ENCODE measurements around the gene RGS8.
"Not testable (repeated sequence)": the region's sequence is repeated elsewhere in the genome, so short reads cannot be mapped to it uniquely, and the experiment has no call there.

The RGS8 gene

DNA sequence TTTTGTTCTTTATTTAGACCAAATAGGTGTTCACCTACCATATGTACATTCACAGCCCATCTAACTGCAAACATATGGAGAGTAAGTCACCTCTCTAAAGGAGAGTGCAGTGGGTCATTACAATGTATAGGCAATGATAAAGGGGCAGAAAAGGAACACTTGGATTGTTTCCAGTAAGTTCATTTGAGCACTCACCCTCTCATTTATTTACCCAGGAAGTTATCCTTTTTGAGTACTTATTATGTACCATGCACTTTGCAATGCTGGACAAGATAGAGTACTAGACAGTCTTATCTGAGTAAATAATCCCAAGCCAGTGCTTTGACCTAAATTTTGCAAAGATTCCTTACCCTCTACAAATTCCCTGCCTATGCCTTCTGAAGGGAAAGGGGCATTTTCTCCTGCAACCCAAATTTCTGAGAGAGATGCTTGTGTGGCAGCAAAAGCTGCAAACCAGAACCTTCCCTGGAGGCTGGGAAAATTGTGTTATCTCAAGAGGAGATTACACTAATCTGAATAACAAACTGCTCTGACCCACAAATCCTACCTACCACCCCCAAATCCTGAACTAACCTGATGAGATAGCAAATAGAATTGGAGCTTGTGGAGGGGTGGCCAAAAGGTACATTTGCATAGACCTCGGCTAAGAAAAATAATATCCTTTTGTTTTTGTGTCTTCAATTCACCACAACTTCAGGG lies 18.6 kb upstream of the RGS8 start:
- no peak for DNase-seq (ENCODE audit: low read depth in 1 of 2, low spot score in 1 of 2)

DNA sequence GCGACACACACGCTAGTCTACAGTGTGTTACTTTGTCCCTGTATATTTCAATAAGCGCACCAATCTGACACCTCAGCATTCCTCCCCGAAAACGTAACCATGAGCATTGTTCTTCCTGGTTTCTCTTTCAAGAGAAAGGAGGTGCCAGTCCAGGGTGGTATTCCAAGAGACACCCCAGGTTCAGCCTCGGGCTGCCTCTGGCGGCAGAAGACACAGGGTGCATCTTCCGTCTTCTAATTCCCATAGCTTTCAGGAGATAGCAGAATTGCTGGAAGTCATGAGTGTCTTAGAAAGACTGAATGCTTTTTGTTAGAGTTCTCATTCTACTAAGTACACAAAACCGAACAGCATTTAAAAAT lies 15.9 kb upstream of the RGS8 start:
- DNase-seq (ENCODE audit: low read depth in 1 of 2, low spot score in 1 of 2): no peak

DNA sequence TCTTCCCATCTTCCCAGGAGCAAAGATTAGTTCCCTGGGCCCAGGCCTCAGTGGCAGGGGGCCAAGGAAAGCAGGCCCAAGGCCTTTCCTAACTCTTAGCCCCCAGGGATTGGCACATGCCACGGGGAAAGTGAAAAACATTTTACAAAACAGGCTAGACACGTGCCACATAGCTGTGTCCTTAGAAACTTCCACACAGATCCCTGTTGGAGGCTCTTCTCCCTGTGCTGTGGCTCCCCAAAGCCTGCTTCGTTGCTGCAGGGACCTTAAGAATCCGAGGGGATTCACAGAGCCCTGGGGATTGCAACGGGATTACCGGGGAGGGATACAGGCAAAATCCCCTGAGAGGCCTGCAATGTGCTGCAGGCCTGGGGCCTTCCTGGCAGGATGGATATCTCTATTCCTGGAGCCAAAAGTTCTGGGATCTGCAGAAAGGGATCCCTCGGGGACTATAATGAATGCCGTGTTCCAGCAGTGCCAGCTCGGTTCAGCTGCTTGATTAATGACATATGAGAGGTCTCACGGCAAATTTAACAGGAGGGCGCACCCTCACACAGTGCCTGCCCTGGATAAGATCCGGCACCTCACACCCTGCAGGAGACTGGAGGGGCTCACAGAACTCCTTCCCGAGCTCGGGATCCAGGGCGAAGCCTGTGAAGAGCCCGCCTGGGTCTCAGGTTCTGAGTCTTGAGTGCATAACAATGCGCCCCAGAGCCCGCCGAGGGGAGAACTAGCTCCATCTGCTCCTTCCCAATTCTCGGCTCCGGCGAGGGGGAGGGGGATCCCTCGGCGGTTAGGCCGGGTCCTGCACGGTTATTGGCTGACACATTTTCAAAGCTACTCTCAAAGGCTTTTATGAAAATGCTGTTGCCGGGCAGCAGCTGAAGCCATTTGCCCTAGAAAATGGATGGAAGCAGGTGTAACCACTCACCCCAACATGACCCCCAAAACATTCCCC lies 15.3 kb upstream of the RGS8 start:
- no peak for DNase-seq (ENCODE audit: low read depth in 1 of 2, low spot score in 1 of 2)

- DNase-seq (ENCODE audit: low read depth in 1 of 2, low spot score in 1 of 2): no peak
Observed at GRCh38 chr1:182698971-182699370, 14.6 kb upstream of the RGS8 start.

- not testable (repeated sequence) for DNase-seq (ENCODE audit: low read depth in 1 of 2, low spot score in 1 of 2)
Observed at GRCh38 chr1:182693139-182693538, 8.8 kb upstream of the RGS8 start.

- DNase-seq (ENCODE audit: low read depth in 1 of 2, low spot score in 1 of 2): no peak
Observed at GRCh38 chr1:182690886-182691443, 6.6 kb upstream of the RGS8 start.

- no peak for DNase-seq (ENCODE audit: low read depth in 1 of 2, low spot score in 1 of 2)
Observed at GRCh38 chr1:182688436-182689205, 4.2 kb upstream of the RGS8 start.

GRCh38 chr1:182687361-182687760 lies 3.0 kb upstream of the RGS8 start:
- DNase-seq (ENCODE audit: low read depth in 1 of 2, low spot score in 1 of 2): no peak

- no peak for DNase-seq (ENCODE audit: low read depth in 1 of 2, low spot score in 1 of 2)
Observed at GRCh38 chr1:182686446-182686845, 2.1 kb upstream of the RGS8 start.

DNA sequence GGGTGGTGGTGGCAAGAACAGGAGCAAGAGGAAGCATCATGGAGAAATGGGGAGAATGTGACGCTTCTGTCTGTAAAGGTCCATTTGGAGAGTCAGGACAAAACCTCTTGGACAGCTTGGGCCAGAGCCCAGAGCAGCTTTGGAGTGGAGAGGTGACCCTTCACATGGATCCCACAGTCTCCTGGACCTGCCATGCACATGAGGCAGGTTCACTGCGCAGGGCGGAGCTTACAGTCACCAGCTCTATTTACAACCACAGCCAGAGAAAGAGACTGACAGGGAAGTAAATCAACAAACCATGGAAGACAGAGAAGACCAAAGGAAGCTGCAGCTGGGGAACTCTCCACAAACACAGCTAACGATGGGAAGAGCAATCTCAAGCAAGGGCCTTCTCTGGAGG lies 828 bp upstream of the RGS8 start:
- no peak for DNase-seq (ENCODE audit: low read depth in 1 of 2, low spot score in 1 of 2)

DNA sequence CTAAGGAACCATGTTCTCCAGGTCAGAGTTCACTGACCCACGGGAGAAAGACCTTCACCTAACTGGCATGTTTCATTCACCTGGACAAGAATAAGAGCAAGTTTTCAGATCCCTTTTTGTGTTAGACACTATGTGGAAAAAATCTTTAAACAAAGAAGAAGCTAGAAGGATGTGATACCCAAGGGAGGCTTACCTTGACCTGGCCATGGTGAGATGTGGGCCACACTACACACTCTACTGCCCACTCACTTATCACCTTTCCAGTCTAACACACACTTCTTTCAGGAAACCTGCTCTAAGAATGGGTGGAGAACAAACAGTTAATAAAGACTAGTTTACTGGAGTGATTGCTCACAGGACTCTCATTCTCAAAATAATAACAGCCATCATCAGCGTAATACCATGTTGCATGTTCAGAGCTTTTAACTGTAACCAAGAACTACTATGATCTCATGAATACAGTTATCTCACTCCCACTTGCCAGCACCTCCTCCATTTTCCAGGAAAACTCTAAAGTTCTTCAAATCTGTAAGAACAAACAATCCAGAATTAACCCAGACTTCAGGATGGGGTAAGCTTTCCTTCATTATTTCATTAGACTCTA lies 1.4 kb downstream of the RGS8 start:
- no peak for DNase-seq (ENCODE audit: low read depth in 1 of 2, low spot score in 1 of 2)

DNA sequence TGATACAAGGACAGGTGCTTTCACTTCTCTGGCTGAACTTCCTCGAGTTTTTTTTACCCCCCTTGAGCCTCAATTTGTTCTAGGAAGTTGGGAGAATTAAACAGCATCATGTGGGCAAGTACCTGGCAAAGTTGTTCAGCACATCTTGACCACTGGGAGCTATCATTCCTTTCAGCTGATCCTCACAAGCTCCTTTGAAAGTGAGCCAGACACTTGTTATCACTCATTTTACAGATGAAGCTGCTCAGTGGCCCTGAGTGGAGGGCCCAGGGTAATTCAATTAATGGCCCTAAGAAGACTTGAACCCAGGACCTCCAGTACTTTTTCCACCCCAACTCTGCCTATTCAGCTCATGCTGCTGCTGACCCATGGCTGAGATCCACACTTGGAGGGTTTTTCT lies 2.0 kb downstream of the RGS8 start:
- no peak for DNase-seq (ENCODE audit: low read depth in 1 of 2, low spot score in 1 of 2)

- no peak for DNase-seq (ENCODE audit: low read depth in 1 of 2, low spot score in 1 of 2)
Observed at GRCh38 chr1:182681568-182681912, 2.8 kb downstream of the RGS8 start.

DNA sequence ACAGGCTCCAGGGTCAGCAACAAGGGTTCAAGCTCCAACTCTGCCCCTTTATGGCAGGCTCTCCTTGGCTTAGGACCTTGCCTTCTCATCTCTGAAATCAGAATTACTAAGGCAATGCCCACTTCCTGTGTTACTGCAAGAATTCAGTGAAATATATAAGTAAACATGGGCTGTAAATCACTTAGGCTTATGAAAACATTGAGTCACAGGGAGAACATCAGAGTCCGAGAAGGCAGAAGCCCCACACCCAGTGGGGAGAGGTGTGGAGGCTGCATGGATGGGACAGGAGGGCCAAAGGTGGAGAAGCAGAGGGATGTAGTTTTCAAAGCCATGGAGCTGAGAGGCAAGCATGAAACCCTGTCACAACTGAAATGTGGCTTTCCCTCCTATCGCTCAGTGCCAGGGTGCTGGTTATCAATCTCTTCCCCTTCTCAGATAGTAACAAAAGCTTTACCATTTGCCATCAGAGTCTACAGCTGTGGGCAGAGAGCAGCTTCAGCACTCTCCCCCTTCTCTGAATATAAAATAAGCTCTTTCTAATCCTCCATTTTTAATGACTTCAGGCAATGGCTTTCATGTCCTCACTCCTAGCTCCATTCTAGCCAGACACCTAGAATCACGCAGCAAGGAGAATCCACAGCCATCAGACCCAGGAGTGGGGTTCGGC lies 3.4 kb downstream of the RGS8 start:
- DNase-seq (ENCODE audit: low read depth in 1 of 2, low spot score in 1 of 2): no peak

DNA sequence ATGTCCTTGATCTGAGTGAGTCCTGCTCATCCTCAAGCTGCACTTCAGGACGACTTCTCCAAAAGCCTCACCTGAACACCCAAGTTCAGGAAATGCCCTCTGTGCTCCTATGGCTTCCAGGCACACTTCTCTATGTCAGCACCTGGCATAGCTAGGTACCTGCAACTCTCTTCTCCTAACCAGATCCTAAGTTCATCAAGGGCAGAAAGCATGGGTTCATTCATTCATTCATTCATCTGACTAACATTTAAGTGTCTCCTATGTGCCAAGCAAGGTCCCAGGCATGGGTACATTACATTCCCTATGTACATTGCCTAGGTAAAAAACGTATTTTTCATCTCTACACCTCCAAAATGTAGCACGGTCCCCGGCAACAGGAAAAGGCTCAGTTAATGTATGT lies 4.0 kb downstream of the RGS8 start:
- DNase-seq (ENCODE audit: low read depth in 1 of 2, low spot score in 1 of 2): no peak

GRCh38 chr1:182679684-182680083 lies 4.7 kb downstream of the RGS8 start:
- no peak for DNase-seq (ENCODE audit: low read depth in 1 of 2, low spot score in 1 of 2)

GRCh38 chr1:182677397-182678098 lies 6.8 kb downstream of the RGS8 start:
- no peak for DNase-seq (ENCODE audit: low read depth in 1 of 2, low spot score in 1 of 2)

DNA sequence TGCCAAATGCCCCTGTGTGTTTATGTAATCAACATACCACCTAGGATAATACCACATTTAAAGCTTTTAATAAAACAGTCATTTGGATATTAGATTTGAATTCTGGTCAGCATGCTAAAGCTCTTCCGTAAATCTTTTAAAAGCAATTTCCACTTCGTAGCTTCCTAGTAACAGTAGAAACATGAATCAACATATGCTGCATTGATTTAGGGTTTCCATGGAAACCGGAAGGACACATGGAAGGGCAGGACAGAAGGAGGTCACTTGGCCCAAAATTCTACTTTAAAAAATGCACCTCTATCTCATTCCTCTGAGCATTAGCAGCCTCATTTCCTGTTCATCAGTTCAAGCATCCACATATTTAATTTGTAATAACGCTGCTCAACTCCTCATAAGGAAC lies 8.1 kb downstream of the RGS8 start:
- no peak for DNase-seq (ENCODE audit: low read depth in 1 of 2, low spot score in 1 of 2)

DNA sequence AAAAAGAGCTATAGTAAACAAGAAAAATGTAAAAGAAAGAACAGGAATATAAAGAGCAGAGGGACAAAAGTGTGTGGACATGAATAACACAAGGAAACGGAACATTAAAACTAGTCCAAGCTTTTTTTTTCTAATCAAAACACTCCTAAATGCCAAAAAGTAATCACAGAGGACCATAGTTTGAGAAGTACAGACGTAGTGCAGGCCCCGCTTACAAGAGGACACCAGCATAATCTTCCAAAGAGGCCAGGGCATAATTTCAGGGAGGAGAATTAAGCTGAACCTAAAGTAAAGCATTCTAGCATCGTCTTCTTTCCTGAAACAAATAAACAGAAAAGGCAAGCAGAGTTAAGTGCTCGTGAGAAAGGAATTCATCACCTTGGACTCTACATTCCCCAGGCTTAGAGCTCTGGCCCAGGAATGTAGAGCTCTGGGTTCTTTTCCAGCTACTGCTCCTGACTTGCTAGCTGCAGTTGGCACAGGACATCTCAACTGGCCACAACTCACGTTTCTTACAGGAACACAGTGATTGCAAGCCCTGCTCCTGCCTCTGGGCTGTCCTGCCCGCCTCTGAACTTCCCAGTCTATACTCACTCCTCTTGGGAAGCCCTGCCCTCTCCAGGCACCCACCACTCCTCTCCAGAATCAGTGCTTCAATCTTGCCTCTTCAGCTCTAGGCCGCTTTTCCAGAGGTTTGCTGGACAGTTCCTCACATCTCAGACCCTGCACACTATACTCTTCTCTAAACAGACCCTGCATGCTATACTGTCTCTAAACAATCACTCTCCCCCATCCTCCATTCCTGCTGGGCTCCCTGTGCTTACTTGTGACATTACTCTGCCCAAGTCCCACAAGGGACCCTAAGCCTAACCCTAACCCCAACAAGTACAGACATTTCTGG lies 9.8 kb downstream of the RGS8 start:
- DNase-seq (ENCODE audit: low read depth in 1 of 2, low spot score in 1 of 2): no peak
